GM21381 (cell line): ENCODE data around the gene THBS2.
"Not testable (repeated sequence)": the region's sequence is repeated elsewhere in the genome, so short reads cannot be mapped to it uniquely, and the experiment has no call there.

ENCODE experiments used
- ATAC-seq: cut with Tn5 transposase; IDR thresholded peaks from one replicate; pipeline ENCODE4 v1.9.1; 2021; ENCODE audit warnings: mild to moderate bottlenecking, moderate library complexity; ENCODE audit not compliant: unreplicated experiment

Gene THBS2

DNA sequence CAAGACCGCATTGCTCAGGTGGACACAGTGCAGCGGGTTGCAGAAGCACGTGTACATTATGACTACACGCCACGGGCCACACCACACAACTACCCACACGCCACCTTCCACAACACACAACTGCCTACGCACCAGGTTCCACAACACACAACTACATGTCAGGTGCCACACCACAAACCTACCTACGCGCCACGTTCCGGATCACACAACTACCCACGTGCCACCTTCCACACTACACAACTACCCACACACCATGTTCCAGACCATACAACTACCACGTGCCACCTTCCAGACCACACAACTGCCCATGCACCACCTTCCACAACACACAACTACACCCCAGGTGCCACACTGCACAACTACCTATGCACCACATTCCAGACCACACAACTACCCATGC lies 20.5 kb downstream of the THBS2 start:
- ATAC-seq, result no peak

DNA sequence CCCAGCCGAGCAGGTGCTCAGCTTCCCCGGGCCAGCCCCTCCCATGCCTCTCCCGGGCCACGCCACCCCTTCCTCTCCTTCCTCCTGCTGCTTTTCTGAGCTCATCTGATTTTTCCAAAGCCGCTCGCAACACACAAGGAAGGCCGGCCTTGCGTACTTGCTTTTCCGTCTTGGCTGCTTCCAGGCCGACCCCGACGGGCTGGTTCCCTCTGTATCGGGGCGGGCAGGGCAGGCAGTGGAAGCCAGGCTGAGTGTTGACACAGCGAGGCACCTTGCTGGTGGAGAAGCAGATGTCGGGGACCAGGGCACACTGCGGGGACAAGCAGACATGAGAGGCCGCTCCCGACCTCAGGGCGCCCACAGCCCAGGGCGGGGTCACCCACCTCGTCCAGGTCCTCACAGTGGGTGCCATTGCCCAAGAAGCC lies 21.1 kb downstream of the THBS2 start:
- ATAC-seq, result no peak

DNA sequence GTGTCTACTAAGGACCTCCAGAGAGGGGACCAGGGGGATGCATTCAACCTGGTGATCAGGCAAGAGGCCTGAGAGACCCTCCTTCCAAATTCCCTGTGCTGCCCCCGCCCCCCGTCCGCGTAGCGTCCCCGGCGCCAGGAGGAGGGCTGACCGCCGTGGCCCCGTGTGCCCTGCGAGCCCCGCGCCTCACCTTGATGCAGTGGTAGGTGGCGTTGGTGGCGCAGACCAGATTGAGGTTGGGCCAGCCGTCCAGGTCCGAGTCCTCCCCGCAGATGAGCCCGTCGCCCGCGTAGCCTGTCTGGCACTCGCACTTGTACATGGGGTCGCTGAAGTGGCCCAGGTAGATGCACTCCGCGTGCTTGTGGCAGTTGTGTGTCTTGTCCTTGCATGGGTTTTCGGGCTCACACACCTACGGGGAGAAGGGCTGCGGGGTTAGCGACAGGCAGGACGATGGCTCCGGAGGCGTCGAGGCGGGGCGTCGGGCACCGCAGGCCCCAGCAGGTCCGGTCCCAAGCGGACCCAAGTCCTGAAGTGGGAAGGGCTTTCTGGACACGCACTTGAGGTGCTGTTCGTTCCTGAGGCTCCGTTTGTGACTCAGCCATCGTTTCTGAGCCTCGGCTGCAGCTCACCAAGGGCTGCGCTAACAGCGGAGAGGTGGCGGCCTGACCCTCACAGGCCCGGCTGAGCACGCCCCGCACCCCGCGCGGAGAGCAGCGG lies 21.7 kb downstream of the THBS2 start:
- ATAC-seq, result no peak

DNA sequence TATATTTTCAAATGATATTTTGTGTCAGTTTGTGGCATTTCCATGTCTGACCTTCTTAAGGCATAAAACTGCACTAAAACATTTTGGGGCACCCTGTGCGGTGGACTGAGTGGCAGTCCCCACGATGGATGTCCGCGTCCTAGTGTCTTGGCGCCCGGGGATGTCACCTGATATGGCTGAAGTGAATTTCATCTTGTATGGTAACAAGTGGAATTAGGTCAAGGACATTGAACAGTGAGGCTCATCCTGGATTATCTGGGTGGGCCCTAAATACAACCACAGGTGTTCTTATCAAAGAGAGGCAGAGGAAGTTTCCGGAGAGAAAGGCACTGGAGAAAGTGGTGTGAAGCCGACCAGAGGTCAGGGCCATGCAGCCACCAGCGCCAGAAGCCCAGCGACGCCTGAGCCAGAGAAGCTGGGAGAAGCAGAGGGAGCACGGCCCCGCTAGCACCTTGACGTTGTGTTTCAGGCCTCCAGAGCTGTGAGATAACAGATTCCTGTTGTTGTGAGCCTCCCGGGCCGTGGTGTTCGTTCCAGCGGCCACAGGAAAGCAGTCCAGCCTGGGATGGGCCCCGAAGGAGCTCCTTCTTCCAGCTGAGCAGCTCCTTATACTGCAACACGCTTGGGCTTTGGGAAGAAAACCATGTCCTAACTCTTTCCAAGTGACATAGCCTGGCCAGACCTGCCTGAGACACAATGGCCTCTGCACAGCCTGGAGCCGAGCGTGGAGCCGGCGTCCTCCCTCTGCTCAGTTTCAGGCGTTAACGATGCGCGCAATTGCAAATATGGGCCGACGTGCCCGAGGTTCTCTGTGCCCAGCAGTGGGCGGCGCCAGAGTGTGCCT lies 22.5 kb downstream of the THBS2 start:
- no peak for ATAC-seq

DNA sequence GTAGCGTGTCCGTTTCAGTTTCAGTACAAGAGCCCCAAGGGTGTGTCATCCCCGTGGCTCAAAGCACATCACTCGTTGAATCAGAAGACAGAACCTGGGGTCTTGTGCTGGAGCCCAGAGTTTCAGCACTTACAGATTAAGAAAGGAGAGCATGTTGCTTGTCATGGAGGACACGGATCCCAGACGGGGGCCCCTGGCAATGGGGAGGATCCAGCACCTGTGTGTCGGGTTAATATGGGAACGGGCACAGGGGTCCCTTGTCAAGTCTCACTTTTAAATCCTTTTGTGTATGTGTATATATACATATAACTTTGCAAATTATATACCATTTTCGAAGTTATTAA lies 23.4 kb downstream of the THBS2 start:
- ATAC-seq, result no peak

DNA sequence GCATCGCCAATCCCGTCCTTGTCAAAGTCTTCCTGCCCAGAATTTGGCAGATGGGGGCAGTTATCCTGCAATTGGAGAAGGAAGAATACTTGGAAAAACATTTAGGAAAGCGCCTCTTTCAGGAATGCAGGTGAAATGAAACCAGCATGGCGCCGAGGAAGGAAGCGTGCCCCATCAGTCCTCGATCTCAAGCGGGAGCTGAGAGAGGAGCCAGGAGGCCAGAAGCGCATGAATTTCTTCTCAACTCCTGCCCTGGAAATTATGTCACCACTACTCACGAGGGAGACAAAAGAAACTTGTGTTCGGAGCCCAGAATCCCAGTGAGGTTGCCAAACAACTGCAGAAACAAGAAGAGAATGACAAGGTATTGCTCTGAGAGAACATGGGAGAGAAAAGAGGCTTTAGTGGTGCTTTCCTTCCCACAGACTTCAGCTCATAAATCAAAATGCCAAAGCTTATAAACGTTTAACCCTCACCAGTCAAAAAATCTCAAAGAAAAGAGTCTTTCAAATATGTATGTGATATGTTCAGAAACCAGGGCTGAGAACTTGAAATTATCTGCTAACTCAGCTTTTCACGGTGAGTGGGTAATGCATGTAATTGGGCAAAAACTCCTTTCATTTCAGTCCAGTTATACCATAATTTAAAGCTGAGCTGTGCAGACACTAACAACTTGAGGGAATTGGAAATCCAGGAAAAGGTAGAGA lies 23.9 kb downstream of the THBS2 start:
- ATAC-seq, result no peak

DNA sequence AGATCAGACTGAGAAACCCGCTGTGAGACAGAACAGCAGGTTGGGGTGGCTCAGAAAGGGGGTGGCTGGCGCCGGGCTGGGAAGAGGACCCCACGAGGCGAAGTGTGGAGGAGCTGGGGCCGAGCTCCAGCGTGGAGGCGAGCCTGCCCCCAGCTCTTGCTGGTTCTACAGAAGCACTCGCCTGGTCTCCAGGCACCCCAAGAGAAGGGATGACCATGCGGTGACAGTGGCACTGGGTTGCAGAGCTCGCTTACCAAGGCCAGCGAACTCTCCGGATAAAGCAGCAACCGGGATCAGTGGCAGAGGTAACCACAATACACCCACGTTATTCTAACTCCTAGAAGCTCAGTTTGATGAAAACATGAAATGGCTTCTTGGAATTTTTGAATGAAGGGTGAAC lies 26.5 kb downstream of the THBS2 start:
- no peak for ATAC-seq

DNA sequence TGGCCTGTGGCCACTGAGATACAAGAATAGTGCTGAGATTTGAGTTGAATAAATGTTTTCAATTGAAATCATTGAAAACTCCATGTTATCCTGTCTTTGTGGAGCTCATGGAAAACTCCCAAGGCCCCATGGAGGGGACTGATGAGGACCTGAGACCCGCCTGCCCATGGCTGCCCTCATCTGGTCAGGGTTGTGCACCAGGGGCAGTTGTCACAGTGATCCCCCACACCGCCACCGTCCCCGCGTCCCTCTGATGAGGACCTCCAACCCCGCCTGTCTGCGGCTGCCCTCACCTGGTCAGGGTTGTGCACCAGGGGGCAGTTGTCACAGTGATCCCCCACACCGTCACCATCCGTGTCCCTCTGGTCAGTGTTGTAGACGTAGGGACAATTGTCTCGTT lies 27.8 kb downstream of the THBS2 start:
- no peak for ATAC-seq

DNA sequence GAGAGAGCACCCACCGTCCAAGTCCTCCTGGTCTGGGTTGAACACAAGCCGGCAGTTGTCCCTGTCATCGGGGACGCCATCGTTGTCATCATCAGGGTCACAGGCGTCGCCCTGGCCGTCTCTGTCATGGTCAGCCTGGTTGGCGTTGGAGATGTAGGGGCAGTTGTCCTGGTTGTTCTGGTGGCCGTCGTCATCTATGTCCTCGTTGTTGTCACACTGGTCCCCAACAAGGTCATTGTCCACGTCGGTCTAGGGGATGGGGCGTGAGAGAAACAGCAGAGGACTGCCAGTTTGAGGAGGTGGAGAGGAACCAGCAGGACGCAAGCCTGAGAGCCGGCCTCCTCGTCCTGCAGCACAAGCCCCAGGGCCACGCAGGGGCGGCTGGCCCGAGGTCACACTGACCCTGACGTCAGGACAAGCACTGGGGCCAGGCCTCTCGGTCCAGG lies 28.5 kb downstream of the THBS2 start:
- ATAC-seq, result no peak

DNA sequence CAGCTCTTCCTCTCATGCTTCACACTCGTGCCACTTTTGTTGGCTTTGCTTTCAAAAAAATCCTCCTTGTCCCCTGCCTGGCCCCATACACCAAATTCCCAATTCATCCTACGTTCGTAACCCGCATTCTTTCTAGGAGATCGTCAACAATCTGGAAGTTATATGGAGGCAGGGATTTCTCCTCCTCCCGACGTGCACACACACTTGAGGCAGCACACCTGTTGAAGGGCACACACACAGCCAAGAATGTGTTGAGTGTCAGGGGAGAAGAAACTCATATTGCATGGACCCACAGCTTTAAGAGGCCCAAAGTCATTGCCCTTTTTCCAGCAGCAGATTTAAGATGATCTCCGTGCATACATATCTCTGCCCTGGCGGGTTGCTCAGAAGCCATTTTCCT lies 28.9 kb downstream of the THBS2 start:
- no peak for ATAC-seq

DNA sequence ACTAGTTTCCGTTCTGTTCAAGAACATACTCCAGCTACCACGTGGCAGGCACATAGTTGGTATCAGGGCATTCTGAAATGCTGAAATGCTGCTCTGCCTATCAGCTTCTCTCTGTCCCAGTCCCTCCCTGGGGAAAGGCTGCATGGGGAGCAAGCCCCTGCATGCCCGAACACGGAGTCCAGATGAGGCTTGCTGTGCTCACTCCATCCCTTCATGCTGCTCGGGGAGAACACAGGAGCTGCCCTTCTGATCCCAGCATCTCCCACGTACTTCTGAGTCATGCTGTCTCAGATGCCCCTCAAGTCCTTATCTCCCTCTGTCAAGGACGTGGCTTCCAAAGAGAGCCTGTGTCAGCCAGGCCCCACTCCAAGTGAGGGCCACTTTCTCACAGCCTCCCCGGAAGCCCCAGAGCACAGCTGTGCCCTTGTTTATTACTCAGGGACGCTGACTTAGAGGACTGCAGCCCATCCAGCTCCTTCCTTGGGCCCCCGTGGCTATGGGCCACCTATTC lies 29.4 kb downstream of the THBS2 start:
- no peak for ATAC-seq

DNA sequence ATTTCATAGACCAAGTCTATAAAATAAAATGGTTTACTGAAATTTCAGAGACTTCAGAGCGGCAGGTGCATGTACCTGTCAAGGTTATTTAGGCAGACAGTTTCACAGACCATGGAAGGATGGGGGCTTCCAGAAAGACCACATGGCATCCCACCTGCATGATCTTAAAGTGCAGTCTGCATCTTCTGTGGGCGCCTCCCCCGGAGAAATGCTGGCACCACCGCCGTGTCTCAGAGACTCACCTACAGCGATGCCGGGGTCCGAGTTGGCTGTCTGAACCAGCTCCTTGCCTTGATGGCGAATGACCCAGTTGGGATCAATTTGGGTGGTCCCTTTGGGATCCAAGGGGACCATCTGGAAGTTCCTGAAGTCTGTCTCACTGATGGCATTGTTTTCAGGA lies 30.6 kb downstream of the THBS2 start:
- no peak for ATAC-seq

DNA sequence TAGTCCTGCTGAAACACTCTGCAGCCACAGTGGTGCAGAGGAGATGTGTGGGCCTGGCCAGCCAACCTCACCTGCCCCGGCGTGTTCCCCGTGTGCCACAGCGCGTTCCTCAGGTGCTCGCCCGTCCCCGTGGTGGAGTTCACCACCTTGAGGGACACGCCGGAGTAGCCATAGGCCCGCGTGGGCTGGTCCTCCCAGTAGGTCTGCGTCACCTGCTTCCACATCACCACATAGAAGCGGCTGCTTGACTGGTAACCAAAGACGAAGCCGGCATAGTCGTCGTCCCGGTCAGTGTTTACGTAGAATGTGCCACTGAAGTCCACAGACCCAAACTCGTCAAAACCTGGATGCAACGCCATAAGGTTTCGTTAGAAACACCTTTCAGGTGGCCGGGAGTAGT lies 31.5 kb downstream of the THBS2 start:
- ATAC-seq, result no peak

DNA sequence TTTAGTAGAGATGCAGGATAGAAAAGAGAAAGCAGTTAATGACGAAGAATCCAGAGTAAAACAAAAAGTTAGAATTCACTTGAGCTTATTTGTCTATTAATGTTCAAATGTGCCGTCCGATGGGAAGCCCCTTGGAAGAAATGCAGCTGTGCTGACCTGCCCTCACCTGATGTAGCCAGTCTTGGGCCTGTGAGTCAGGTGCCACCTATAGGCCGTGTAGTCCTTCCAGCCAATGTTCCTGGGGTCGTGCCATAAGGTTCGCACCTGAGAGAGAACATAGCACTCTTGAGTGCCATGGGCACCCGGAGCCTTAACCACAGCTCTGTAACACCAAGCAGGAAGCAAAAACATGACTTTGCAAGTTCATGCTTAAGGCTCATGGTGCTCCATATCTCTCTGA lies 32.4 kb downstream of the THBS2 start:
- no peak for ATAC-seq

DNA sequence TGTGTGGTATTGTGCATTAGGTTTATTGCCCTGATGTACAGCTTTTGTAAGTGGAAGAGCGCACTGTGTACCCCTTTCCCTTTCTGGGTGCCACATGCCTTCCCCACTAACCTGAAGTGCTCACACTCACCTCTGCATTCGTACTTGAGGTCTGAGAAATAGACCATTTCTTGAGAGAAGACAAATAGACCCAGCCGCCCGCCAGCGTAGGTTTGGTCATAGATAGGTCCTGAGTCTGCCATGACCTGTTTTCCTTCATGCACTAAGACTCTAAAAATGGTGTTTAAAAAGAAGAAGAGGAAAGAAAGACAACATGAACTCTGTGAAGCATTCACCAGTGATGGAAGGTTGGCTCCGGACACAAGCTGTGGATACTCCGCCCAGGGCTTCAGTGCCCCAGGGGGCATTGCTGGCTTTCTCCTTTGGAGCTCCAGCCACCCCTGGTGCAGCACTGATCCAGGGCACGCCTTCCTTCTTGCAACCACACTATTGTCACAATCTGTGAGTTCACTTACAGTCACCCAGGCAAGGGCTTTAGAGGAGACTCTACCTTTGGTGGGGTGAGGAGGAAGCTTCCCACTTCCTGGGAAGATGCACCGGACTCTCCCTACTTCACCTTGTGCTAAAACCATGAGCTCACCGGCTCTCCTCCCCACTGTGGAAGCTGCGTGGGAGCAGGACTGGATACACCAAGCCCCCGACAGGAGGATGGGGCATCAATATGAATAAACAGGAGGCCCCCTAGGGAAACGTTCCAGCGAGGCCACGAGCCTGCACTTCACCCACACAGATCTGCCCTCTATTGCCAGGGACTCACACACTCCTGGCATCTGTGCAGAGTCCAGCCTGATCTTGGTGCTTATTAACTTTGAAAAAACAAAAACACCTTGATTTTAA lies 33.3 kb downstream of the THBS2 start:
- no peak for ATAC-seq

DNA sequence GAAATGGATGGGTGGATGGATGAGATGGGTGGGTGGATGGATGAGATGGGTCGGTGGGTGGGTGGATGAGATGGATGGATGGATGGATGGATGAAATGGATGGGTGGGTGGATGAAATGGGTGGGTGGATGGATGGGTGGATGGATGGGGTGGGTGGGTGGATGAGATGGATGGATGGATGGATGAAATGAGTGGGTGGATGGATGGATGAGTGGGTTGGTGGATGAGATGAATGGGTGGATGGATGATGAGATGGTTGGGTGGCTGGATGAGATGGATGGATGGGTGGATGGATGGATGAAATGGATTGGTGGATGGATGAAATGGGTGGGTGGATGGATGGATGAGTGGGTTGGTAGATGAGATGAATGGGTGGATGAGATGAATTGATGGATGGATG lies 35.7 kb downstream of the THBS2 start:
- ATAC-seq, result no peak

DNA sequence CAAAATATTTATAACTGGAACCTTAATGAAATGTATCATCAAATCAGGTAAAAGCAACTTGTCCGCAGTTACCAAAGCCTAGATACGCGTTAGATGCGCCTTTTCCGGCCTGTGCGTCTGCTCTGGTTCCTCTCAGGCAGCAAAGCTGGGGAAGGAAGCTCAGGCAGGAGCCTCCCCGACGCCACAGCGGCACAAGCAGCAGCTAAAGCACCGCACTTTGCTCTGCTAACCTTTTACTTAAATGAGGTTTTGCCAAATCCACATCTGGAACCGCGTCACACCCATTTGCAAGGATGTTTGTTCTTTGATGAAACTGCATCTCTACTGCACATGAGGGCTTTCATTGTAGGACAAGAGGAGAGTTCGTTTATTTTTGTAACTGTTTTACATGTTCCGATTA lies 36.8 kb downstream of the THBS2 start:
- ATAC-seq, result no peak

DNA sequence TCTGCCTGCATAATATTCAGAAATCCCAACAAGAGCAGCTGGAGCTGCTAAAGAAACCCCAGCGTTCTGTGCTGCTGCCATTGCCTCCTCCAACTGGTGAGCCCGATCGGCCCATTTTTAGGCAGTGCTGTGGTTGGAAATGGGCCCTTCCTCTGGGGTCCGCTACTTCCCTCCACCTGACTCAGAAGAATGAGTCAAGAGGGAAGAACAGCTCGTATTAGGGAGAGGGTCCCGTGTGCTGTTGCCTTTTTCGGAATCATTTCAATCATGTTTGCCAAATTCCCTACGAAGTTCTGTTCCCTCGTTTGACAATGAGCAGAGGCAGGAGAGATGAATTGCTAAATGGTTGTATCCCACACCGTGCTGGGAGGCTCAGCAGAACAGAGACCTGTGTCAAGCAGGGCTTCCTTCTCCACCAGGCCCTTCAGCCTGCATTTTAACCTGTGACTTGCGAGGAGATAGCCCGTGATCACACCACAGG lies 38.4 kb downstream of the THBS2 start:
- ATAC-seq, result no peak

DNA sequence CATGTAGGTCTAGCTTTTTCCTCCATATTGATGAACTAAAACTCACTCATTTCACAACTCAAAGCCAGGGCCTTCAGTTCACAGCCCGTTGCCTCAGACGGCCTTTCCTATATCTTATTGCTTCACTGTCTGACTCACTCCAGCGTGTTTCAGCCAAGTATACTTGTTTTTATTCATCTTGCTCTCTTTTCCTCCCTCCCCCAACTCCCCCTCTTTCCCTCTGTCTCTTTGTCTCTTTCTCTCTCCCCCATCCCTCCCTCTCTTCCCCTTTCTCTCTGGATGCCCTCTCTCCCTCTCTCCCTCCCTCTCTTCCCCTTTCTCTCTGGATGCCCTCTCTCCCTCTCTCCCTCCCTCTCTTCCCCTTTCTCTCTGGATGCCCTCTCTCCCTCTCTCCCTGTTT lies 38.9 kb downstream of the THBS2 start:
- not testable (repeated sequence) for ATAC-seq

DNA sequence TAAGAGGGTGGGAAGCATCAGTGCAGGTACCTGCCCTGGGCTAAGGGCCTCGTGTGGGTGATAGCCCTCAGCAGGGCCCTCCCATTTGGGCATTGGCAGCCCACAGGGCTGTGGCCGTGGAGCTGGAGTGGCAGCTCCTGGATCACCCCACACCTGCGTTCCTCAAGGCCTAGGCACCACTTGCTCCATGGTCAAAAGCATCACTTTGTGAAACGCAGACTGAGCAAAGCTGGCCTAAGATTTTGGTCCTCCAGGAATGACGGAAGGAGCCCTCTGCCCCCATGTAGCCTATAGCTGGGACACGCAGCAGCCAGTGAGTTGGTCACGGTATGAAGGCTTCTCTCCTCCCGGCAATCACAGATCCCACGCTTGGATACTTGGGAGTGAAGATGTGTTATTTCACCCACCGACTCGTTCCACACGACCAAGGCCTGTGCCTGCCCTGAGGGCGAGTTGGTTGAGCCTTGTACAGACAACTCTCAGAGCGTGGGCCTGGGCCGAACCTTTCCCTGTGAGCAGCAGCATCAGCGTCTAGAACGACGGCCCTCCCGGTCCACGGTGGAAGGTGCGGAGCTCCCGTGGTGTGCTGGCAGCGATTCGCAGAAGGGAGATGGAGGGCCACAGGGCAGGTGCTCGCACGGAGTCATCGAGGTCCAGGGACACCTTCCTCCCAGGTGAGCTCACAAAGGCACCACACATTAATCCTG lies 39.7 kb downstream of the THBS2 start:
- no peak for ATAC-seq
